GM21619 (cell line): Measurements from ENCODE around the gene NLRP3.
"Not testable (repeated sequence)": the region's sequence is repeated elsewhere in the genome, so short reads cannot be mapped to it uniquely, and the experiment has no call there.

Experiments used
- ATAC-seq: cut with Tn5 transposase; IDR thresholded peaks from one replicate; pipeline ENCODE4 v1.9.1; 2021; ENCODE audit not compliant: unreplicated experiment

Gene NLRP3

DNA sequence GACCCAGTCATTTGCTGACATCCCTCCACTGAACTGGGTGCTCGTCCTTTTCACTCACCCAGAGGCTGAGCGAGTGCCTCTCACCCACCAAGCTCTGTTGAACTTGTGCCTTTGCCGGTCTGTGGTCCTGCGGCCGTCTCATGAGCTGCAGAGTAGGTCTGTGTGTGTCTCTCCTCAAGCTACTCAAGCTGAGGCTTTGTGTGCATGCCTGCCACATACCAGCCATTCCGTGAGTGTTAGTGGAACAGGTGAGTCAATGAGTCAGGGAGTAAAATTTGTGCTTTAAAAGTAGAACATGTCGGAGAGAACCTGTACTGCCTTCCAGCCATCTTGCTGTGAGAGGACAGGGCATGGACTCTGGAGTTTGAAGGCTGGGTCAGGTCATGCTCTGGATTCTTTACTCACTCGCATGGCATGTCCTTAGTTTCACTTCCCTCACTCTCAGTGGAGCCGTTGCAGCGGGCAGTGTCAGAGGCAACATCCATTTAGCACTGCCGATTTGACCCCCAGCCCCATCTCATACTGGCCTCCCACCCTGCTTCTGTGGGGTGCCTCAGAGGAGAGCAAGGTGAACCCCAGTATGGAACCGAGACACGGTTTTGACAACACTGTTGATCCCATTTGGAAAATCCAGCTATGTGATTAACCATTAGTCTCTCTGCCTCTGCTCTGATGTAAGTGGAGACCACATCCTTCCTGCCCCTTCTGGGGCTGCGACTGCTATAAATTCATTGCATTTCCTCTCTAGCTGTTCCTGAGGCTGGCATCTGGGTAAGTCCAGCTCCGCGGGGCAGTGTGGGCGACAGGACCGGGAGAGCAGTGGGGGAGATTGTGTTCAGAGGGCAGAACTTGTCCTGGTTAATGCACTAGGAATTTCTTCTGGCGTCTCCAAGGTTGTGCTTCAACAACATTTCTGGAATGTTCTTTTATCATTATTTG is at the start of gene NLRP3:
TSS of gene NLRP3 (plus strand) at position 751 of the 939 bp plus-strand sequence. CDS start 2,628 bp downstream, outside the sequence.
- ATAC-seq, result no peak

DNA sequence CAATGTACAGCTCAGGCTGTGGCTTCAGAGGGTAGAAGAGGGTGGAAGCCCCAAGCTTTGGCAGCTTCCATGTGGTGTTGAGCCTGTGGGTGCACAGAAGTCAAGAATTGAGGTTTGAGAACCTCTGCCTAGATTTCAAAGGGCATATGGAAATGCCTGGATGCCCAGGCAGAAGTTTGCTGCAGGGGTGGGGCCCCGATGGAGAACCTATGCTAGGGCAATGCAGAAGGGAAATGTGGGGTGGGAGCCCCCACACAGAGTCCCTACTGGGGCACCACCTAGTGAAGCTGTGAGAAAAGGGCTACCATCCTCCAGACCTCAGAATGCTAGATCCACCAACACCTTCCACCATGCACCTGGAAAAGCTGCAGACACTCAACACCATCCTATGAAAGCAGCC is 49.6 kb upstream of the NLRP3 start:
- ATAC-seq, result not testable (repeated sequence)

DNA sequence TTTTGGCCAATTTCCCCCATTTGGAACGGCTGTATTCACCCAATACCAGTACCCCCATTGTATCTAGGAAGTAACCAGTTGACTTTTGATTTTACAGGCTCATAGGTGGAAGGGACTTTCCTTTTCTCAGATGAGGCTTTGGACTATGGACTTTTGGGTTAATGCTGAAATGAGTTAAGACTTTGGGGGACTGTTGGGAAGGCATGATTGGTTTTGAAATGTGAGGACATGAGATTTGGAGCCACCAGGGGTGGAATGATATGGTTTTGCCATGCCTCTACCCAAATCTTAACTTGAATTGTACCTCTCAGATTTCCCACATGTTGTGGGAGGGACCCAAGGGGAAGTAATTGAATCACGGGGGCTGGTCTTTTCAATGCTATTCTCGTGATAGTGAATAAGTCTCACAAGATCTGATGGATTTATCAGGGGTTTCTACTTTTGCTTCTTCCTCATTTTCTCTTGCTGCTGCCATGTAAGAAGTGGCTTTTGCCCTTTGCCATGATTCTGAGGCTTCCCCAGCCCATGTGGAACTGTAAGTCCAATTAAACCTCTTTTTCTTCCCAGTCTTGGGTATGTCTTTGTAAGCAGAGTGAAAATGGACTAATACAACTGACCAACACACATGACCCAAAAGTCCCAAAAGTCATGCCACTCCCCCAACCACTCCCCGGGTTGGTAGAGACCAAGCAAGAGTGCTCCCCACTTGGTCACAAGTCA is 48.9 kb upstream of the NLRP3 start:
- no peak for ATAC-seq

DNA sequence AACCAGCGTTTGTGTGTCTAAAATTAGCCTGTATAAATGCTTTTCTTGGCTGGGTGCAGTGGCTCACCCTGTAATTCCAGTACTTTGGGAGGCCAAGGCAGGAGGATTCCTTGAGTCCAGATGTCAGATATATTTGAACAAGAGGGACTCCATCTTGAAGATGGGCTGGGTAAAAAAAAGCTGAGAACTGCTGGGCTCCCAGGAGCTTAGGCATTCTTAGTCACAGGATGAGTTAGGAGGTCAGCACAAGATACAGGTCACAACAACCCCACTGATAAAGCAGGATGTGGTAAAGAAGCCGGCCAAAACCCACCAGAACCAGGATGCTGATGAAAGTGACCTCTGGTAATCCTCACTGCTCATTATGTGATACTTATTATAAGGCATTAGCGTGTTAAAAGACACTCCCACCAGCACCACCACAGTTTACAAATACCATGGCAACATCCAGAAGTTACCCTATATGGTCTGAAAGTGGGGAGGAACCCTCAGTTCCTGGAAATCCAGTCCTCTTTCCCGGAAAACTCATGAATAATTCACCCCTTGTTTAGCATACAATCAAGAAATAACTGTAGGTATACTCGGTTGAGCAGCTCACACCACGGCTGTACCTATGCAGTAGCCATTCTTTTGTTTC is 48.1 kb upstream of the NLRP3 start:
- ATAC-seq, result no peak

DNA sequence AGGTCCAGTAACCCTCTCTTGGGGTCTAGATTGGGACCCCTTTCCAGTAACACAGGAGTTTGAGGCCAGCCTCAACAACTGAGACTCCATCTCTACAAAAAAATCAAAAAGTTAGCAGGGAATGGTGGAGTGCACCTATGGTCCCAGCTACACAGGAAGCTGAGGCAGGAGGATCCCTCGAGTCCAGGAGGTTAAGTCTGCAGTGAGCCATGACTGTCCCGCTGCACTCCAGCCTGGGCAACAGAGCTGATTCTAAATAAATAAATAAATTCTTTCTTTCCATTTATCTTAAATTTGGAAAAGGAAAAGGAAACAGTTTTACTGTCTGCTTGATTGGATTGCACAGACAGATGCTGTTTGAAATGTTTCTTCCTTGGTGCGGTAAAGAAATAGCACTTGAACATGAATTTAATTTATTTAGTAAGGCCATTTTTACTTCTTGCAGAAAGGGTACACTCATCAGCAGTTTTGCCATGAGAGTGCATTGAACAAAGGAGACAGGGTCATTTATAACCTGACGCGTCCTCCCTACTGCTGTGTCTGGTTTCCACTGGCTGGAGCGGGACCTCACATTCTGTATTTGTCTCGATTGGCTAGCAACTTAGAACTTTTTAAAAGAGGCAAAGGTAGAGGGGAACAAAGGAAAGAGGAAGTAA is 47.4 kb upstream of the NLRP3 start:
- ATAC-seq, result no peak

DNA sequence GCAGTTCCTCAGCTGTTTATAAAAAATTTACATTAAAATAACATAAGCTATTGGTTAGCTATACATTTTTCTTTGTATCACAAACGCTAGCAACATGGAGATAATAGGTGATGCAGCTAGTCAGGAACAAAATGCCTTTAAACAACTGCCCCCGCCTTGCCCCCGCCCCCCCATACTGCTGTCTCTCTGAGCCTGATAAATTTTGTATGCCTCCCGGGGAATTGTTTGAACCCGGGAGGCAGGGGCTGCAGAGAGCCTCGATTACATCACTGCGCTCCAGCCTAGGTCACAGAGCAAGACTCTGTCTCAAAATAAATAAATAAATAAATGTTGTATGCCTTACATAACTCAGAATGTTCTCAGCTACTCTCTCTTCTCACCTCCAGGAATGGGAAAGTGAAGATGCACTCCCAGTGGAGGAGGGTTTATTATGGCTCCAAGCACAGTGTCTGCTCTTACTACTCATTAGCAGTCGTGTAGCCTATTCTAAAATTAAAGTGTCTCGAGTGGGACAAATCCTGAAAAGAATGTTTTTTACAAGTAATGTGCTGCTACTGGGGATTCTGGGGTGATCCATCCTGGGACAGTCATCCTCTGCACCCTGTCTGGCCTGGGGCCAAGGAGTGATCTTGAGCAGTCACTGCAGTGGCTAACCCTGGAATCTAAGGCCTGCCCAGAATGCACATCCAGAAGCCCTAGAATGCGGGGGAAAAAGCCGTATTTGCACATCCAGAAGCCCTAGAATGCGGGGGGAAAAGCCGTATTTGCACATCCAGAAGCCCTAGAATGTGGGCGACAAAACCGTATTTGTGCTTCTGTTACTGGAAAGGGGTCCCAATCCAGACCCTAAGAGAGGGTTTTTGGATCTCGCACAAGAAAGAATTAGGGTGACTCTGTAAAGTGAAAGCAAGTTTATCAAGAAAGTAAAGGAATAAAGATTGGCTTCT is 44.9 kb upstream of the NLRP3 start:
- no peak for ATAC-seq

DNA sequence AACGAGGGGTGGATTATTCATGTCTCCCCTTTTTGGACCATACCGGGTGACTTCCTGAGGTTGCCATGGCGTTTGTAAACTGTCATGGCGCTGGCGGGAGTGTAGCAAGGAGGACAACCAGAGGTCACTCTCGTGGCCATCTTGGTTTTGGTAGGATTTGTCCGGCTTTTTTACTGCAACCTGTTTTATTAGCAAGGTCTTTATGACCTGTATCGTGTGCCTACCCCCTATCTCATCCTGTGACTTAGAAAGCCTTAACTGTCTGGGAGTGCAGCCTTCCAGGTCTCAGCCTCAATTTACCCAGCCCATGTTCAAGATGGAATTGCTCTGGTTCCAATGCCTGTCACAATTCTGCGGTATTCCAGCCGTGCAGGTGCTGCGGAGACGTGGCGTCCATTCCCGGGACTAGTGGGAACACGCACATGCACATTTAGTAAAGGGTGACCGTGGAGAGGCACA is 44.1 kb upstream of the NLRP3 start:
- no peak for ATAC-seq

DNA sequence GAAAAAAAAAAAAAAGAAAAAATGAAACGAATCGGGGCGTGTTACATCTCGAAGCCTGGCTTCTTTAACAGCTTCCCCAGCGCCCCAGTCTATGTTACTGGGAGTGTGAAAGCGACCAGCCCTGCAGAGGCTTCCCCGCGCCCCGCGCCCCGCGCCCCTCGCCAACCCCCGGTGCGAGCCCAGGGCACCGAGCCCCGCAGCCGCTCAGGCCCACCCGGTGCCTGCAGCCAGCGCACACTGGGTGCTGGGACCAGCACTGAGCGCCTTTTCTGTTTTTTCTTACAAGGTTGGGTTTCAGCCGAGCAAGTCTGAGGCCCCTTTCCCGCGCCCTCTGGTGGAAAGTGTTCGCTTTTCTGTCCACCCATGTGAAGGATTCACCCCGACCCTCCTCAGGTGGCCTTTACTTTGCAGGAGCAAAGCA is 42.2 kb upstream of the NLRP3 start:
- ATAC-seq, result peak; percentile 49

DNA sequence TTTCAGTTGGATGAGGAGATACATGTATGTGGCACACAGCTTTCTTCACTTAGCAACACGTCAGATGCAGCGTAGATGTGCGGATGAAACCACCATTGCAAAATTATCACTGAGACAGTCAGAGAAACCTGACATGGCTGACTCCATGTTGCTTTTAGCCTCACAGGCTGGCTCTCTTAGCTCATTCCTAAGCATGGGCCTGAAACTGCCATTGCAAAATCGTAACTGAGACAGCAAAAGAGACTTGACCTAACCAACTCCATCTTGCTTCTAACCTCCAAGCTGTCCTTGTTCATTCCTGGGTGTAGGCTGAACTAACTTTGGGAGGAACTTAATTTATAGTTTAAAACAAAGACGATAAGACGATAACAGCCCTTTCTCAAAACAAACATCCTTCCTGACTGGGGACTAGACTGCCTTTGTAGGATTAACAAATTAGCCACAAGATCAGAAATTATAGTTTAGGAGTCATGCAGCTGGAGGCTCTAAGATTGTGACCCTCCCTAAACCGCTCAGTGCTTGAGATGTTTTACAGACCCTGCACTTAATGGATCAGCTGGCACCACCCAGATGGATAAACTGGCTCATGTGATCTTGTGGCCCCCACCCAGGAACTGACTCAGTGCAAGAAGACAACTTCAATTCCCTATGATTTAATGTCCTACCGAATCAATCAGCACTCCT is 41.2 kb upstream of the NLRP3 start:
- not testable (repeated sequence) for ATAC-seq

DNA sequence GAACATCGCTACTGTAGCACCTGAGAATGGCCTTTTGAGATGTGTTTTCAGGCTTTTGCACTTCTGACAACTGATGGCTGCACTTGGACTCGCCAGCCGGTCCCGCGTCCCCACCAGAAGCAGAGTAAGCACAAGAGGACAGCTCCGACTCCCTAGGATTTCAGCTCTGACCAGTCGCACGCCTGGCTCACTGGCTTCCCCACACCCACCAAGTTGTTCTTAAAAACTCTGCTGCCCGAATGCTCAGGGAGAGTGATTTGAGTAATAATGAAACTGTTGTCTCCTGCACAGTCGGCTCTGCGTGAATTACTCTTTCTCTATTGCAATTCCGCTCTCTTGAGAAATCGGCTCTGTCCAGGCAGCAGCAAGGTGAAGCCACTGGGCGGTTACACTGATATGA is 40.2 kb upstream of the NLRP3 start:
- ATAC-seq, result no peak

DNA sequence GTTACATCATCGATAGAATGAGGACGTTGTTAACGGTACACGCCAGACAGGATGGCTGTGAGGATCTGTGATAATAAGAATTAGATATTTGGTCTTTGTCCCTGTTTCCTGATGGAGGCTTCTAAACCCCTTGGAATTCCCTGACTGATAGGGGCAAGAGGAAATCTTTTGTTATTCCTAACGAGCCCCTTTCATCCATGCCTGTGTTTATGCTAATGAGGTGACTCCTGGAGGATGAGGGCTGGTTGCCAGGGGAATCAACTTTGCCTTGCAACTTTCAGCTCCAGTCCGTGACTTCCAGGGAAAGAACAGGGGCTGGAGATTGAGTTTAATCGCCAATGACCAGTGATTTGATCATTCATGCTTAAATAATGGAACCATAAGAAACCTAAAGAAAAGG is 39.3 kb upstream of the NLRP3 start:
- ATAC-seq, result no peak

DNA sequence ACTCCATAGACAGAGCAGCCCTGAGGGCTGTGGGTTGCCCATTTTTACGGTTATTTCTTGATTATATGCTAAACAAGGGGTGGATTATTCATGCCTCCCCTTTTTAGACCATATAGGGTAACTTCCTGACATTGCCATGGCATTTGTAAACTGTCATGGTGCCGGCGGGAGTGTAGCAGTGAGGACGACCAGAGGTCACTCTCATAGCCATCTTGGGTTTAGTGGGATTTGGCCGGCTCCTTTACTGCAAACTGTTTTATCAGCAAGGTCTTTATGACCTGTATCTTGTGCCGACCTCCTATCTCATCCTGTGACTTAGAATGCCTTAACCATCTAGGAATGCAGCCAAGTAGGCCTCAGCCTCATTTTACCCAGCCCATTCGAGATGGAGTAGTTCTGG is 38.3 kb upstream of the NLRP3 start:
- ATAC-seq, result not testable (repeated sequence)

DNA sequence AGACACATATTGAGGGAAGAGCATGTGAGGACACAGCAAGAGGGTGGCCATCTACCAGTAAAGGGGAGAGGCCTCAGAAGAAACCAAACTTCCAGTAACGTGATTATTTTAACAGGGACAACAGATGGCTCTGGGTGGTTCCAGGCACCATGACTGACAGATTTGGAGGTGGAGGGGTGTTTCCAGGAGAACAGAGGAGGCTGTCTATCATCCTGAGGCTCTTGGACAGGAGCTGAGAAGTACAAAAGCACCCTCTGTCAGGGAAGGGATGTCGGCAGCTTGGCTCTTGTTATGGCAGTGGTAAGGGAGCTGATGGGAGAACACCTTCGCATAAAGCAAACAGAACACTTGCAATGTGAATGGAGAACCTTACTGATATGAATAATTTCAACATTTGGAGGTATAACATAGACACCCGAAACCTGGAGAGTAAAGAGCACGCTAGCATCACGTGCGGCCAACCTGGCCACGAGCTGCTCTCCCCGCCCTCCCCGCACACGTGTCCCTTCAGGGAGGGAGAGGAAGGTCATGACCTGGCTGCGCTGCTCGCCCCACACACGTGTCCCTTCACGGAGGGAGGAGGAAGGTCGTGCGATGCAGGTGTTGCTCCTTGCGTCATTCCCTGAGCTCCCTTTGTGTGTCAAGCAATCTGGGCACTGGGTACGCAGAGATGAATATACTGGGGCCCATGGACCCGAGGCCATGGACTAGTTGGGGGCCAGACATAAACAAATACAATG is 37.5 kb upstream of the NLRP3 start:
- ATAC-seq, result no peak

DNA sequence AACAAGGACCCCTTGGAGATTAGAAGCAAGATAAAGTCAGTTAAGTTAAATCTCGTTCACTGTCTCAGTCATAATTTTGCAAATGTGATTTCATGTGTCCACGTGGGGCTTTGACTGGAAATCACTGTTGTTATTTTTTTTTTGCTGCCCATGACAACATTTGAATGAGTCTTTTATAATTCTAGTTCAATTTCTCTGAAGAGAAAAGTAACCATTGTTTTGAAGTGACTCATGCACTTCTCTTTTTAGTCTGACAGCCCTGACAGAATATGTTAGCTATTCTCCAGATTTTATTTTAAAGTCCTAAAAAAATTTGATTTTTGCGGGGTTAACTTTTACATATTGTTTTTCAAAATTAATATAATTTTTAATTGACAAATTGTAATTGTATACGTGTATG is 30.7 kb upstream of the NLRP3 start:
- ATAC-seq, result no peak

DNA sequence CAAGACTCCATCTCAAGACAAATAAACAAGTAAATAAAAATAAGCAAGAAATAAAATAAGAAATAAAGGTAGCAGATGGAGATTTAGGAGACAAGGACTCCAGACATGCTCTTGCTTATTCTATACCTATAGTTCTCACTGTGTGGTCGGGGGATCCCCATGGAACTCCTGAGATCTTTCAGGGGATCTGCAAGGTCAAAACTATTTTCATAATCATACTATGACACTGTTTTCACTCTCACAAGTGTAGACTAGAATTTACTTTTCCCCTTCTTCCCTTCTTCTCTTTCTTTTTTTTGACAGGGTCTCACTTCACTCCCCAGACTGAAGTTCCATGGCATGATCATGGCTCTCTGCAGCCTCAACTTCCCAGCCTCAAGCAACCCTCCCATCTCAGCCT is 29.8 kb upstream of the NLRP3 start:
- no peak for ATAC-seq

DNA sequence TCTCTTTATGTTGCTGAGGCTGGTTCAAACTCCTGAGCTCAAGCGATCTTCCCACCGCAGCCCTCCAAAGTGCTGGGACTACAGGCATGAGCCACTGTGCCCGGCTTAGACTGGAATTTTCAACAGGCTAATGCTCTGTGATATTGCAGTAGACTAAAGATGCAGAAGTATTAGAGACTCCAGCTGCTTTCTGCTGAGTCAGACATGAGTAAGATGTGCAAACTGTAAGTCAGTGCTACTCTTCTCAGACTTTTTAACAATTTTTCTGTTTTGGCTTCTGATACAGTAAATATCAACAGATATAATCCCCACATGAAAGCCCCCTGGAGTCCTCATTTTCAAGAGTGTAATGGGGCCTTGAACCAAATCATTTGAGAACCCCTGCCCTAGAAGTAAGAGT is 29.3 kb upstream of the NLRP3 start:
- no peak for ATAC-seq

DNA sequence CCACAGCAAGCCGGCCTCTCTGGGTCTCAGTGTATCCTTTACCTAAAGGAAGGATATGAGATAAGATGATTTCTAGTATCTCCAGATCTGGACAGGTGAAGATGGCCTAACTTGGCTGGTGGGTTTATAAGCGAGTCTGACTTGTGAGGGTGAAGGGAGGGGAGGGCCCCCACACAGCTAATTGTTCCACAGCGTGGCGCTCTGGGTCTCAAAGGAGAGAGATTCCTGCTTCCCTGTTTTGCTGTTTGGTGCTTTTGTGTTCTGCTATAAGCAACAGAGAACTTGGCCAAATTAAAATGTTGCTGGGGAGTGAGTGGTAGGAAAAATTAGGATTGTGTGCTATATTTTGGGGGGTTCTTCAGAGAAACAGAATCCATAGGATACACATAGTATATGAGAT is 28.9 kb upstream of the NLRP3 start:
- no peak for ATAC-seq

DNA sequence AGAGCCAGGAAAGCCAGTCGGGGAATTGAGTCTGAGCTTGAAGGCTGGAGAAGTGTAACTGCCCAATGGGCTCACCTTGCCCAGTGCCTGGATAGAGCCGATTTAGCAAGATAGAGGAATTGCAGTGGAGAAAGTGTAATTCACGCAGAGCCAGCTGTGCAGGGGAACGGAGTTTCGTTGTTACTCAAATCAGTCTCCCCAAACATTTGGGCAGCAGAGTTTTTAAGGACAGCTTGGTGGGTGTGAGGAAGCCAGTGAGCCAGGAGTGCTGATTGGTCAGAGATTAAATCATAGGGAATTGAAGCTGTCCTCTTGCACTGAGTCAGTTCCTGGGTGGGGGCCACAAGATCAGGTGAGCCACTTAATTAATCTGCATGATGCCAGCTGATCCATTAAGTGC is 28.4 kb upstream of the NLRP3 start:
- ATAC-seq, result no peak
